Measurements from ENCODE around the gene MCTP1. TPM values are rescaled to one million over a fixed set of nuclear protein-coding genes. Genes with fewer than 3 reads are reported as not detected.

Gene MCTP1
- total RNA-seq, 1 donor from 2014 or later: 3.7 TPM

- DNase-seq (ENCODE audit: low spot score): peak; percentile 21
- no peaks in the 10 kb centered on the region for H3K9me3 ChIP-seq (ENCODE audit: low read depth)
- Mint-ChIP-seq H3K36me3 (no peaks in the 10 kb centered on the region), H3K4me3 (peak overlapping the region; percentile 66), H3K27ac (peak overlapping the region; percentile 70), H3K9me3 (no peaks in the 10 kb centered on the region), H3K4me1 (peaks cover 16% of the 10 kb centered on the region), H3K27me3 (ENCODE audit: insufficient read depth, low read depth) (no peaks in the 10 kb centered on the region)
- H4K20me1 ChIP-seq (ENCODE audit: low read depth): no peaks in the 10 kb centered on the region
- no peak overlapping the region for H3K9ac ChIP-seq
- no peak overlapping the region for H3K4me3 ChIP-seq
- peaks cover 12% of the 10 kb centered on the region for H3K4me1 ChIP-seq
- TF ChIP-seq EZH2phosphoT487 (IDR thresholded peaks at IDR 0.05): no peak
- no peak for TF ChIP-seq EZH2 (IDR thresholded peaks at IDR 0.05)
- no peak for TF ChIP-seq CTCF (IDR thresholded peaks at IDR 0.05)
- no peaks in the 10 kb centered on the region for H3K36me3 ChIP-seq
- H3K4me2 ChIP-seq: peak overlapping the region; percentile 12
- no peaks in the 10 kb centered on the region for H3F3A ChIP-seq (ENCODE audit: low read depth)
- no peaks in the 10 kb centered on the region for H3K79me2 ChIP-seq (ENCODE audit: low read depth)
- H2AFZ ChIP-seq (replicated peaks): peak overlapping the region; percentile 81
- H3K27me3 ChIP-seq: no peaks in the 10 kb centered on the region
- no peak overlapping the region for H3K27ac ChIP-seq
Observed at GRCh38 chr5:95081500-95081960, 203.4 kb downstream of the MCTP1 start.

- Histone ChIP-seq H3K27me3 (no peaks in the 10 kb centered on the region), H3K9ac (no peak overlapping the region), H3K4me3 (no peak overlapping the region), H3K79me2 (ENCODE audit: low read depth) (no peaks in the 10 kb centered on the region), H3K27ac (no peak overlapping the region), H4K20me1 (ENCODE audit: low read depth) (no peaks in the 10 kb centered on the region), H3K9me3 (ENCODE audit: low read depth) (no peaks in the 10 kb centered on the region), H2AFZ (replicated peaks) (no peak overlapping the region), H3K4me1 (peaks cover 12% of the 10 kb centered on the region), H3F3A (ENCODE audit: low read depth) (no peaks in the 10 kb centered on the region), H3K4me2 (no peak overlapping the region), H3K36me3 (no peaks in the 10 kb centered on the region)
- Mint-ChIP-seq H3K27ac (no peak overlapping the region), H3K36me3 (no peaks in the 10 kb centered on the region), H3K9me3 (no peaks in the 10 kb centered on the region), H3K4me3 (peak overlapping the region; percentile 56), H3K27me3 (ENCODE audit: insufficient read depth, low read depth) (no peaks in the 10 kb centered on the region), H3K4me1 (peaks cover 16% of the 10 kb centered on the region)
- TF ChIP-seq EZH2 (IDR thresholded peaks at IDR 0.05) (no peak), EZH2phosphoT487 (IDR thresholded peaks at IDR 0.05) (no peak), CTCF (IDR thresholded peaks at IDR 0.05) (no peak)
- no peak for DNase-seq (ENCODE audit: low spot score)
Observed at GRCh38 chr5:95080441-95080840, 204.5 kb downstream of the MCTP1 start.

GRCh38 chr5:95080030-95080429 lies 204.9 kb downstream of the MCTP1 start:
- DNase-seq (ENCODE audit: low spot score): no peak
- no peaks in the 10 kb centered on the region for H3K36me3 ChIP-seq
- H2AFZ ChIP-seq (replicated peaks): no peak overlapping the region
- no peaks in the 10 kb centered on the region for H3K79me2 ChIP-seq (ENCODE audit: low read depth)
- H3F3A ChIP-seq (ENCODE audit: low read depth): no peaks in the 10 kb centered on the region
- no peaks in the 10 kb centered on the region for H3K9me3 ChIP-seq (ENCODE audit: low read depth)
- H3K27ac Mint-ChIP-seq: no peak overlapping the region
- TF ChIP-seq CTCF (IDR thresholded peaks at IDR 0.05) (no peak), EZH2phosphoT487 (IDR thresholded peaks at IDR 0.05) (no peak), EZH2 (IDR thresholded peaks at IDR 0.05) (no peak)
- H3K36me3 Mint-ChIP-seq: no peaks in the 10 kb centered on the region
- H3K27me3 ChIP-seq: no peaks in the 10 kb centered on the region
- no peak overlapping the region for H3K4me2 ChIP-seq
- no peaks in the 10 kb centered on the region for H4K20me1 ChIP-seq (ENCODE audit: low read depth)
- H3K4me1 ChIP-seq: peaks cover 12% of the 10 kb centered on the region
- H3K27ac ChIP-seq: no peak overlapping the region
- no peaks in the 10 kb centered on the region for H3K27me3 Mint-ChIP-seq (ENCODE audit: insufficient read depth, low read depth)
- H3K9me3 Mint-ChIP-seq: no peaks in the 10 kb centered on the region
- H3K9ac ChIP-seq: no peak overlapping the region
- no peak overlapping the region for H3K4me3 Mint-ChIP-seq
- H3K4me1 Mint-ChIP-seq: peaks cover 19% of the 10 kb centered on the region
- H3K4me3 ChIP-seq: no peak overlapping the region

All from neural progenitor cell (in vitro differentiated cells).